GM23248 (cell line): Measurements from ENCODE around the gene SARNP.

ENCODE experiments used
- EZH2 ChIP-seq: fragments of 200-600 bp; sonication (generic); IDR thresholded peaks from 2 replicates; pipeline ENCODE4 v1.6.1; 2018; ENCODE audit warnings: antibody characterized with exemption, mild to moderate bottlenecking; ENCODE audit not compliant: insufficient read depth, poor library complexity, severe bottlenecking
- EZH2phosphoT487 ChIP-seq: fragments of 200-600 bp; sonication (generic); IDR thresholded peaks from 2 replicates; pipeline ENCODE4 v1.6.1; 2018; ENCODE audit warnings: antibody characterized with exemption, moderate library complexity, mild to moderate bottlenecking, low read depth; ENCODE audit not compliant: insufficient read depth

DNA sequence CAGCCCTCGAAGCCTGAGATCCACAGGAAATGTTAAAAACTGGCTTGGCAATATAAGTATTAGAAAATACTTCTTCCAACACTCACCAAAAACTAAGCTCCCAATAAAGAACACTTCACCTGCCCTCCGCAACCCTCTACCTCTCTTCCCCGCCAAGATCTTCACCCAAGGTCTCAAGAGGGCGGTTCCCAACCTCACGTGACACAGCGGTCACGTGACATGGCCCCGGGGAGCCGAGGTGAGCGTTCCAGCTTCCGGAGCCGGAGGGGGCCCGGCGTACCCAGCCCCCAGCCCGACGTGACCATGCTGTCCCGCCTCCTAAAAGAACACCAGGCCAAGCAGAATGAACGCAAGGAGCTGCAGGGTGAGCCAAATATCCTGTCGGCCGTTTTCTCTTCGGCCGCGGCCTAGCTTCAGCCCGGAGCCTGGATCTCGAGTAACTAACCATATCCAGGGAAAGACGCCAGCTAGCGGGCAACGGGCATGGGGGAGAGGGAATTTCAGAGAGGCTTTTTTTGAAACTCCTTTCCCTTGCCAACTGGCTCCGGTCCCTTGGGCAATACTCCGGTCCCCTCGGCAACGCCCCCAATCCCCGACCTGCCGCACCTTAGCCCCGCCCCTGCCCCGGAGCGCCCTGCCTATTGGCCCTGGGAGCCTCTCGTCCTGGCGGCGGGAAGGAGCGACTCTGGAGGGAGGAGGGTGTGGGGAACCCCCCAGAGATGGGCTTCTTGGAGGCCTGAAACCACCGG is 101.5 kb downstream of the SARNP start, which contains the start of gene BLOC1S1:
- TF ChIP-seq EZH2 (no peak), EZH2phosphoT487 (no peak)
